GM13977 (cell line): ENCODE data around the gene LEF1.

Experiments used
- DNase-seq: peaks from one replicate; pipeline ENCODE4 v3.0.0; 2012; ENCODE audit warnings: low spot score
- in situ Hi-C: fragments of 300-500 bp; cut with MboI; formaldehyde crosslinking; loops from one replicate; pipeline ENCODE4 v1.12.0; 2022; ENCODE audit warnings: low sequenced_read_pairs, low pct_unique_long_range_greater_than_20kb, mixed read lengths, inconsistent platforms; ENCODE audit not compliant: unreplicated experiment
- TF ChIP-seq, protein P1 (sequence below): IDR thresholded peaks from 2 replicates; pipeline ENCODE4 v1.5.1; 2012; ENCODE audit warnings: mild to moderate bottlenecking, control low read depth; ENCODE audit not compliant: insufficient read depth; ENCODE audit errors: extremely low read depth, missing control alignments

Gene LEF1

DNA sequence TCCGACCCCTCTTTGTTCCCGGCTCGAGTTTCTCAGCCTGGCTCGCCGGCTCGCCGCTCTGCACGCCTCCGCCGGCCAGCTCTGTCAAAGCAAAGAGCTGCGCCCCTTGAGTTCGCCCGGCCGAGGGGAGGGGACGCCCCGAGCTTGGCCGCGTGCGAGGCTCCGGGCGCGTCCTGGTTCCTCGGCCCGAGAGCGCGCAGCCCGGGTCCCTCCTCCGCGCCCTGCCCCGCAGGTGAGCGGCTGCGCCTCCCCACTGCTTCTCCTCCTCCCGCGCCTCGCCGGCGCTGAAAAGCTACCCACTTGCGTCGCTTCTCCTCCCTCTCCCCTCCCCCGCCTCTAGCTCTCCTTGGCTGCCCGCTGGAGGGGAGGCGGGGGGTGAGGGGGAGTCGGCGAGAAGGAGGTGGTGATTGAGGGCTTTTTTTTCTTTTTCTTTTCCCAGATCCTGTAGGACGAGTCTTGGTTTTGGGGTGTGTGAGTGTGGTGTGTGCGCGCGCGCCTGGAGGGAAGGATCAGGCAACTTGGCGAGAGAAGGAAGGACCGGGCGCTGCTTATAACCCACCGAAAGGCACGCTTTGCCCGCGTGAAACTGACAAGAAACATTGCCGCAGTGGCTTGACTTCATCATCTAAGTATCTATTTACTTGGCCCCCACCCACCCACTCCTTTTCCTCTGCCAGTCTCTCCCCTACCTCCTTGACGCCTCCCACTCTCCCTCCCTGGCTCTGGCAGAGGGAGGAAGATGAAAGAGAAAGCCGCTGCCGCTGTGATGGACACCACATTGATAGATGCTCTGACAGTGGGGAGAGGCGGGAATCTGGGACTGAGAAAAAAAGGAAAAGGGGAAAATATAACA, at the start of gene LEF1:
LEF1 (minus strand) TSS at position 262 of the 853 bp plus-strand sequence. CDS start 1,165 bp downstream, outside the sequence.
- in situ Hi-C loops: no loop called here
- DNase-seq: peak; percentile 79
- TF ChIP-seq, protein P1, sequence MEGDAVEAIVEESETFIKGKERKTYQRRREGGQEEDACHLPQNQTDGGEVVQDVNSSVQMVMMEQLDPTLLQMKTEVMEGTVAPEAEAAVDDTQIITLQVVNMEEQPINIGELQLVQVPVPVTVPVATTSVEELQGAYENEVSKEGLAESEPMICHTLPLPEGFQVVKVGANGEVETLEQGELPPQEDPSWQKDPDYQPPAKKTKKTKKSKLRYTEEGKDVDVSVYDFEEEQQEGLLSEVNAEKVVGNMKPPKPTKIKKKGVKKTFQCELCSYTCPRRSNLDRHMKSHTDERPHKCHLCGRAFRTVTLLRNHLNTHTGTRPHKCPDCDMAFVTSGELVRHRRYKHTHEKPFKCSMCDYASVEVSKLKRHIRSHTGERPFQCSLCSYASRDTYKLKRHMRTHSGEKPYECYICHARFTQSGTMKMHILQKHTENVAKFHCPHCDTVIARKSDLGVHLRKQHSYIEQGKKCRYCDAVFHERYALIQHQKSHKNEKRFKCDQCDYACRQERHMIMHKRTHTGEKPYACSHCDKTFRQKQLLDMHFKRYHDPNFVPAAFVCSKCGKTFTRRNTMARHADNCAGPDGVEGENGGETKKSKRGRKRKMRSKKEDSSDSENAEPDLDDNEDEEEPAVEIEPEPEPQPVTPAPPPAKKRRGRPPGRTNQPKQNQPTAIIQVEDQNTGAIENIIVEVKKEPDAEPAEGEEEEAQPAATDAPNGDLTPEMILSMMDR: no peak

DNA sequence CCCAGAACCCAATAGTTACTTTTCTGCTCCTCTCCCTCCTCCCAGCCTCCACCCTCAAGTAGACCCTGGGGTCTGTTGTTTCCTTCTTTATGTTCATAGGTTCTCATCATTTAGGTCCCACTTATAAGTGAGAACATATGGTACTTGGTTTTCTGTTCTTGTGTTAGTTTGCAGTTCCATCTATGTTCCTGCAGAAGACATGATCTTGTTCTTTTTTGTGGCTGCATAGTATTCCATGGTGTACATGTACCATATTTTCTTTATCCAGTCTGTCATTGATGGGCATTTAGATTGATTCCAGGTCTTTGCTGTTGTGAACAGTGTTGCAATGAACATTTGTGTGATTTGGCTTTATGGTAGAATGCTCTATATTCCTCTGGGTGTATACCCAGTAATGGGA, 47.8 kb upstream of the LEF1 start:
- TF ChIP-seq, protein P1: no peak
- DNase-seq: no peak
- in situ Hi-C loops: no loop called here

DNA sequence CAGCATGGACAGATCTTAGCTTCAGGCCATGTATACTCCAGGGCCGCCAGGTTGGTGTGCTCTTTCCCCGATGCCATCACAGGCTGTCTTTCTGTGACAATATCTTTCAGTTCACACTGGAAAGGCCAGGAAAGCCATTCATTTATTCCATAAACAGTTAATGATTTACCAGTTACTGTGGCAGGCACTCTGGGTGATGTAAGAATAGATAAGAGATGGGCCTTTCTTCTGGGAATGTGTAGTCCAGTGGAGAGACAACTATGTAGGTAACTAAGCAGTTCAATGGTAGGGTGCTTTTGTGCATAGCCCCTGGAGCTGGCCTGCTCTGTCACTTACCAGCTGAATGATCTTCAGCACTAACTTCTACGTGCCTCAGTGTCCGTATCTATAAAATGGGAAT, 46.3 kb upstream of the LEF1 start:
- TF ChIP-seq, protein P1: no peak
- in situ Hi-C loops: no loop called here
- DNase-seq: no peak

DNA sequence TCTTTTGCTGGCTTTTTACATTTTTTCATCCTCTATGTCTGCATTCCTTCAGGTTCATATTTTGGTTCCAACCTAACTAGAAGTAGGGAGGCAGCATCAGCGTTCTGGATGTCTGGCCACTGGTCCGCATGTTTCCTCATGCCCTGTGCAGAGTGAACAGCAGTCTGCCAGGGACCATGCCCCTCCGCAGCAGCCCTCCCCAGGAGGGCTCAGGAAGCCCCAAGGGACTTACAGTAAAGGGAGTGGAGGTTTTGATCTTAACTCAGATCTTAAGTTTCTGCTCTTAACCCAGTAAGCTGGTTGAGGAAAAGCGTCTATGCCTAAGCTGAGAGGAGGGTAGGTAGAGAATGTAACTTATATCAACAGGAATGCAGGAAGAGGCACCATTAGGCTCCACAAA, 45.0 kb upstream of the LEF1 start:
- in situ Hi-C loops: no loop called here
- TF ChIP-seq, protein P1: no peak
- no peak for DNase-seq

DNA sequence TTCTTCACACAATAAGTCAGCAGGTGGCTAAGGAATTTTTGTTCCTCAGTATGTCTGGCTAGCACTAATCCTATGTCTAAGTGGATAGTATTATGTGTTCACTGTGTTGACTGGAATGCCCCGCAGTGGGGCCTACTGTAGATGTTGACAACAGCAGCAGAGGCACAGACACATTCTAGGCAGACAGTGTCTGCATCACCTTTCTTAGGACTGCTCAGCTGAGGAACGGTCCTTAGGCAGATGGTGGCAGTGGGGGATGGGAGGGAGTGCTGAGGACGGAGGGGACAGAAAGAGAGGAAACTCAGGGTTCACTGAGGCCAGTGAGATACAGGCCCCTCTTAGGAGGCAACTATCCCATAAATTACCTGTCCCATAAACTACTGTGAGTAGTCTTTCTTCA, 44.6 kb upstream of the LEF1 start:
- TF ChIP-seq, protein P1: no peak
- in situ Hi-C loops: no loop called here
- no peak for DNase-seq

DNA sequence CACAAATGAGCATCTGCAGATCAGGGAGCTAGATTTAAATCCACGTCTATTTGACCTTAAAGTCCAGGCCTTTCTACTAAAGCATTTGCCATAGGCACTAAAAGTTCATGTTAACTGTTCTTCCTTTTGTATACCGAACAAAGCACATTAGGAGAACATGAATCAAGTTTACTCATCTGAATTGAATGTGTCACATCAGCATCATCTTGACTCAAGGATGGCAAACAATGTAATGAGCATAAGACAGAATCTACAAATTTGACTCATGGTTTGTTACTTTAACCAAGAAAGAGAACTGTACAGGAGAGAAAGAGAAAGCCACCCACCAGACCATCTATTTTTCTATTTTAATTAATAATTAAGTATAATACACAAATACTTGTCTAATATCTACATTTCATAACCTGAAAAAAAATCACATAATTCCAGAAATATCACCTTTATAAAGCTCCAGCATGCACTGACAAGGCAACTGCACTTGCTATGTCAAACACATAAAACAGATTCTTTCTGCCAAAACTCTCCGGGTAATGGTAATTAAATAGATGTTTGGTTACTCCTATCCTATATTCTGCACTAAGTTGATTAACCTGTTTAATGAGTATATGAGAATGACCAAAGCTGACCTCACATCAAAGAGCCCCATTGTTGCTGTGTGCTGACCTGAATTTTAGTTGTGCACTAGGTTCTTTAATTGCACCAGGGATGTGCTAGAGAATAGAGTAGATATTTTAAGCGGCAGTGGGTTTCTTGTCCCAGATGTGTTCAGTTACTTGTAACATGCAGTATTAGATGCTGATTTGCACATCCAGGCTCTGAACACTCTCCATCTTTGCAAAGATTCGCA, 42.5 kb upstream of the LEF1 start:
- TF ChIP-seq, protein P1: no peak
- no peak for DNase-seq
- in situ Hi-C loops: no loop called here
